Measurements from ENCODE around the gene CD79B.

DNA sequence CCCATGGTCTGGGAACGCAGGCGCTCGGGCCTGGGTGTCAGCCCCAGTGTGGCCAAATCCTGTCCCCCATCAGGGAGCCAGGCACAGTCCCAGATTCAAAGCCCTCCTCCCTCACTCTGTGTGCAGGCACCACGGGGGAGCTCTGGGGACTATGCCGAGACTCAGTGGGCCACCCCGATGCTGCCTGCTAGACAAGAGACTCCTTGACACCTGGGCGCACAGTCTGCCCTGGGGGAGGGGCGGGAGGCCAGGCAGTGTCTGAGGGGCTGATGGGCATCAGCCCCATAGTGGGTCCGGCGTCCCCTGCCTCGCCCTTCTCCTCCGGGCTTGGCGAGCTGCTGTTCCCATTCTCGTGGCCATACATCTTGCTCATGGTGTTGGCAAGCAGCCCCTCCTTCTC is 8.5 kb upstream of the CD79B start:
- TF ChIP-seq CTCF (IDR thresholded peaks at IDR 0.05): no peak
- TF ChIP-seq POLR2A (IDR thresholded peaks at IDR 0.05): no peak

Data from testis (tissue), 2 donors.